ENCODE data around the gene RALGAPB. TPM values are rescaled to one million over a fixed set of nuclear protein-coding genes. Genes with fewer than 3 reads are reported as not detected.

RALGAPB gene
- polyA plus RNA-seq, 1 of the 3 experiments (the other 2 are of a cell fraction), result 10.8 TPM

- H3K4me2 ChIP-seq, result no peak overlapping the region
- no peak overlapping the region for H3K4me3 ChIP-seq (ENCODE audit: low read depth in 2 of 2, low read length in 1 of 2)
- no peak overlapping the region for H3K9ac ChIP-seq
- POLR2A ChIA-PET, result no interaction called here
- H3K79me2 ChIP-seq (ENCODE audit: insufficient read depth), result no peaks in the 10 kb centered on the region
- H4K20me1 ChIP-seq (ENCODE audit: insufficient read depth), result no peaks in the 10 kb centered on the region
- no peak for DNase-seq
- no peak overlapping the region for H3K27ac ChIP-seq (ENCODE audit: low read depth in 2 of 2, low read length in 1 of 2)
- H3K27me3 ChIP-seq (ENCODE audit: insufficient read depth), result no peaks in the 10 kb centered on the region
- no peaks in the 10 kb centered on the region for H3F3A ChIP-seq (replicated peaks; ENCODE audit: insufficient read depth)
- TF ChIP-seq SIN3A (IDR thresholded peaks at IDR 0.05; ENCODE audit: borderline replicate concordance, low read depth, low read length), result no peak
- no peak for TF ChIP-seq POLR2AphosphoS5 (IDR thresholded peaks at IDR 0.05; ENCODE audit: low read depth, low read length)
- TF ChIP-seq GATA2 (CRISPR knock-in tag; IDR thresholded peaks at IDR 0.05), result no peak
- no peak for TF ChIP-seq FOXM1 (IDR thresholded peaks at IDR 0.05; ENCODE audit: low read depth)
- no peak for TF ChIP-seq YY1 (IDR thresholded peaks at IDR 0.05; ENCODE audit: low read depth)
- no peak for TF ChIP-seq EP300 (IDR thresholded peaks at IDR 0.05; ENCODE audit: borderline replicate concordance in 1 of 2, low read depth in 1 of 2, low read length in 1 of 2)
- TF ChIP-seq REST (IDR thresholded peaks at IDR 0.05; ENCODE audit: low read depth, low read length), result no peak
- no peak for TF ChIP-seq RFX5 (IDR thresholded peaks at IDR 0.05; ENCODE audit: low read length)
- no peak for TF ChIP-seq IRF3 (IDR thresholded peaks at IDR 0.05; ENCODE audit: low read depth, low read length)
- TF ChIP-seq USF2 (IDR thresholded peaks at IDR 0.05; ENCODE audit: borderline replicate concordance, low read depth, low read length), result no peak
- TF ChIP-seq TAF1 (IDR thresholded peaks at IDR 0.05; ENCODE audit: borderline replicate concordance, low read depth, low read length), result no peak
- TF ChIP-seq NFIC (IDR thresholded peaks at IDR 0.05; ENCODE audit: borderline replicate concordance), result no peak
- no peak for TF ChIP-seq SMC3 (IDR thresholded peaks at IDR 0.05; ENCODE audit: low read depth, low read length)
- H2AFZ ChIP-seq (ENCODE audit: low read depth), result no peak overlapping the region
- CTCF ChIA-PET, result interaction anchor here (1.3 to 2.7 kb wide), 4 partner anchors 33 to 139 kb away, joined by 3 to 12 read pairs (median 7); no protein-coding TSS in a partner anchor
- peaks cover 0 to 6% of the 10 kb centered on the region in 2 experiments; a peak in 2 of 4 replicates for H3K4me1 ChIP-seq (ENCODE audit: control insufficient read depth in 1 of 2, insufficient read depth in 2 of 2, low read depth in 1 of 2, low read length in 1 of 2)
- WGBS (ENCODE audit: low lambda C conversion rate), result 67% methylated on average over 4 of the region's 5 CpGs
- H3K36me3 ChIP-seq (replicated peaks in 1 of 2; ENCODE audit: control insufficient read depth in 1 of 2, insufficient read depth in 2 of 2, low read length in 1 of 2), result no peaks in the 10 kb centered on the region
- H3K9me2 ChIP-seq, result no peaks in the 10 kb centered on the region
- no peaks in the 10 kb centered on the region for H3K9me3 ChIP-seq
Observed at GRCh38 chr20:38612751-38613515, 140.3 kb downstream of the RALGAPB start.

All from SK-N-SH (cell line).